CD4-positive, CD25-positive, alpha-beta regulatory T cell (primary cell): Measurements from ENCODE around the gene RALB. TPM values are rescaled to one million over a fixed set of nuclear protein-coding genes. Genes with fewer than 3 reads are reported as not detected.
"Not testable (repeated sequence)": the region's sequence is repeated elsewhere in the genome, so short reads cannot be mapped to it uniquely, and the experiment has no call there.

ENCODE experiments used
- ATAC-seq, 2 donors: fragments of 150-1000 bp; cut with Tn5 transposase; one replicate each; pipeline ENCODE4 v1.10.0; 2021; ENCODE audit warnings: low read depth in 2 of 2, moderate number of reproducible peaks in 2 of 2, moderate library complexity in 1 of 2
- DNase-seq, 3 donors: peaks; one replicate each; pipeline versions ENCODE4 v3.0.0 to v3.0.0-alpha.2; 2012 to 2022; ENCODE audit warnings: mixed read lengths in 1 of 3
- H3K27ac ChIP-seq: one replicate; pipeline ENCODE4 v1.7.0; 2013; ENCODE audit warnings: mild to moderate bottlenecking, low read length; ENCODE audit not compliant: insufficient read depth, poor library complexity, severe bottlenecking
- H3K27me3 ChIP-seq: one replicate; pipeline ENCODE4 v1.7.0; 2013; ENCODE audit warnings: low read length; ENCODE audit not compliant: control insufficient read depth, insufficient read depth
- H3K36me3 ChIP-seq: one replicate; pipeline ENCODE4 v1.7.0; 2013; ENCODE audit warnings: mild to moderate bottlenecking, low read length, moderate library complexity; ENCODE audit not compliant: control insufficient read depth, insufficient read depth
- H3K4me1 ChIP-seq: 2 replicates; pipeline ENCODE4 v1.7.0; 2013; ENCODE audit warnings: mild to moderate bottlenecking, low read length; ENCODE audit not compliant: insufficient read depth, control insufficient read depth, poor library complexity, severe bottlenecking
- H3K4me3 ChIP-seq: one replicate; pipeline ENCODE4 v1.7.0; 2013; ENCODE audit warnings: low read depth, mild to moderate bottlenecking, low read length, moderate library complexity
- H3K9me3 ChIP-seq, 2 experiments: 1 replicate in 1 of 2; 2 replicates in 1 of 2; pipeline ENCODE4 v1.7.0; 2013; ENCODE audit warnings: low read length in 2 of 2, mild to moderate bottlenecking in 1 of 2, moderate library complexity in 1 of 2; ENCODE audit not compliant: control insufficient read depth in 2 of 2
- H3K27ac Mint-ChIP-seq, 3 donors: one replicate each; pipeline ENCODE4 v1.8.0; 2020 to 2022; ENCODE audit warnings: mild to moderate bottlenecking in 3 of 3, mixed read lengths in 3 of 3, moderate library complexity in 2 of 3
- H3K27me3 Mint-ChIP-seq: one replicate; pipeline ENCODE4 v1.8.0; 2022; ENCODE audit warnings: mild to moderate bottlenecking, mixed read lengths
- H3K36me3 Mint-ChIP-seq: one replicate; pipeline ENCODE4 v1.8.0; 2020; ENCODE audit warnings: mixed read lengths
- H3K4me1 Mint-ChIP-seq, 4 donors: one replicate each; pipeline ENCODE4 v1.8.0; 2020 to 2022; ENCODE audit warnings: mixed read lengths in 4 of 4, mild to moderate bottlenecking in 1 of 4
- H3K4me3 Mint-ChIP-seq, 4 donors: one replicate each; pipeline ENCODE4 v1.8.0; 2020 to 2022; ENCODE audit warnings: mild to moderate bottlenecking in 4 of 4, mixed read lengths in 4 of 4, moderate library complexity in 3 of 4
- H3K9me3 Mint-ChIP-seq, 7 donors: one replicate each; pipeline ENCODE4 v1.8.0; 2020 to 2022; ENCODE audit warnings: mixed read lengths in 7 of 7, mild to moderate bottlenecking in 3 of 7, moderate library complexity in 2 of 7
- polyA plus RNA-seq, 4 donors: library from polyadenylated mRNA; unstranded; fragments of 300-500 nt; fragmentation: Illumina TruSeq; gene quantifications; one replicate each; pipeline ENCODE4 v1.2.3, GENCODE V29; 2021
- total RNA-seq: library from RNA; stranded (reverse); gene quantifications from one replicate; pipeline ENCODE4 v1.2.3, GENCODE V29; 2022

RALB gene
- total and polyA plus RNA-seq, 5 donors from 2014 or later: 21.8 to 42.5 (median 28.1) TPM

DNA sequence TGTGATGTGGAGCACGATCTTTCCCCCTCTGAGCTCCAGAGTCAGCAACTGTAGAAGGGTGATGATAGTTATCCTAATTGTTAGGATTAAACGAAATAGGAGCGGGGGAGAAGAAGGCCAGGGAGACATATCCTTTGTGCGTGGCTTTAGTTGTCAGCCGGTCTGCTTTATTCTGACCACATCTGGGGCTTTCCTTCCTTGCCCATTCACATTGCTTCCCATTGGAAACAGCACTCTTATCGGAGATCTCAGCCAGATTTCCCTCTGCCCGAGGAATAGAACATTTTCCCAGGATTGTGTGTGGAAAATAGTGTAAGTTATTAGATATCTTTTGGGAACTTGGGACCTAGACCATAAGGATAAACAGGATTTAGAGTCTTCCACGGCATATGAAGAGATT is 1.5 kb downstream of the RALB start:
- Mint-ChIP-seq H3K9me3 (peaks cover 0 to 2% (median 0%) of the 10 kb centered on the region in 7 donors), H3K36me3 (peaks cover 8% of the 10 kb centered on the region), H3K4me1 (peaks cover 33 to 65% (median 52%) of the 10 kb centered on the region in 4 donors), H3K27me3 (peaks cover 13% of the 10 kb centered on the region), H3K4me3 (peak overlapping the region; percentile 91 to 99 (median 93)), H3K27ac (peak overlapping the region; percentile 7 to 86 (median 14))
- Histone ChIP-seq H3K9me3 (no peaks in the 10 kb centered on the region), H3K4me1 (peaks cover 24% of the 10 kb centered on the region), H3K4me3 (peak overlapping the region; percentile 82), H3K27ac (no peak overlapping the region), H3K36me3 (no peaks in the 10 kb centered on the region), H3K27me3 (no peaks in the 10 kb centered on the region)
- no peak for DNase-seq
- no peak for ATAC-seq

DNA sequence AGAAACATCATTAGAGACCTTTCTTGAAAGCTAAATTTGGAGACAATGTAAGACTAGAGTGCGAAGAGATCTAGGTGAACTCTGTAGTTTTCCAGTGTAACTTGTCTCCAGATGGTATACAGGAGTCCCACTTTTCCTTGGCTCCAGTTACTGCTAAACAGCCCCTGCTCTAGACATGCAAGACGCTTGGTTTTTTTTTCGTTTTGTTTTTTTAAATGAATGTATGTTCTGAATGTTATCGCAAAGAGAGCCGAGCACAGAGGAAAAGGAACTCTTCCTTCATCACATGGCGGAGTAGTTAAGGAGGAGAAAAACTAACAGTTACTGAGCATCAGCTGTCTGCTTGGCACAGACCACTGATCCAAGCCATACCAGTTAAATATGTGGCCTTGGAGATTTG is 2.4 kb downstream of the RALB start:
- H3K9me3 Mint-ChIP-seq: peaks cover 0 to 3% (median 0%) of the 10 kb centered on the region in 7 donors
- H3K9me3 ChIP-seq: peaks cover 0 to 2% of the 10 kb centered on the region in 2 experiments
- H3K27me3 ChIP-seq: no peaks in the 10 kb centered on the region
- peaks cover 24% of the 10 kb centered on the region for H3K4me1 ChIP-seq
- ATAC-seq (no peak), DNase-seq (no peak)
- no peak overlapping the region for H3K4me3 ChIP-seq
- peaks cover 8% of the 10 kb centered on the region for H3K36me3 Mint-ChIP-seq
- peaks cover 7% of the 10 kb centered on the region for H3K27me3 Mint-ChIP-seq
- H3K36me3 ChIP-seq: no peaks in the 10 kb centered on the region
- H3K27ac Mint-ChIP-seq: peak overlapping the region in 2 of 3 donors; percentile 45 to 86
- peaks cover 28 to 64% (median 52%) of the 10 kb centered on the region in 4 donors for H3K4me1 Mint-ChIP-seq
- H3K4me3 Mint-ChIP-seq: peak overlapping the region; percentile 88 to 99 (median 93)
- H3K27ac ChIP-seq: no peak overlapping the region

DNA sequence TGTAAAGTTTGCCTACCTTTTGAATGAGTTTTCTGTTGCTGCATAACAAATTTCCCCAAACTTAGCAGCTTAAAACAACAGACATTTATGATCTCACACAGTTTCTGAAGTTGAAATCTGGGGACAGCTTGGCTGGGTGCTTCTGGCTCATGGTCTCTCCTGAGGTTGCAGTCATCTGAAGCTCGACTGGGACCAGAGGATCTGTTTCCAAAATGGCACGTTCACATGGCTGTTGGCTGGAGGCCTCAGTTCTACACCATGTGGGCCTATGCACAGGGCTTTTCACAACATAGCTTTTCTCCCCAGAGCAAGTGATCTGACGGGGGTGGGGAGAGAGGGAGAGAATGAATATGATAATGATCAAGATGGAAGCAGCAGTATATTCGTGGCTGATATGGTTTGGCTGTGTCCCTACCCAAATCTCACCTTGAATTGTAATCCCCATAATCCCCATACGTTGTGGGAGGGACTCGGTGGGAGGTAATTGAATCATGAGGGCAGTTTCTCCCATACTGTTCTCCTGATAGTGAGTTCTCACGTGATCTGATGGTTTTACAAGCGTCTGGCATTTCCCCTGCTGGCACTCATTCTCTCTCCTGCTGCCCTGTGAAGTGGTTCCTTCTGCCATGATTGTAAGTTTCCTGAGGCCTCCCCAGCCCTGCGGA is 3.5 kb downstream of the RALB start:
- Histone ChIP-seq H3K9me3 (peaks cover 0 to 8% of the 10 kb centered on the region in 2 experiments), H3K36me3 (no peaks in the 10 kb centered on the region), H3K27me3 (no peaks in the 10 kb centered on the region), H3K27ac (no peak overlapping the region), H3K4me1 (peaks cover 24% of the 10 kb centered on the region), H3K4me3 (no peak overlapping the region)
- Mint-ChIP-seq H3K36me3 (peaks cover 8% of the 10 kb centered on the region), H3K27ac (peak overlapping the region in 1 of 3 donors; percentile 85), H3K9me3 (peaks cover 0 to 9% (median 0%) of the 10 kb centered on the region in 7 donors), H3K4me1 (peaks cover 27 to 60% (median 52%) of the 10 kb centered on the region in 4 donors), H3K27me3 (peaks cover 4% of the 10 kb centered on the region), H3K4me3 (peak overlapping the region in 1 of 4 donors; percentile 99)
- DNase-seq: no peak
- ATAC-seq: no peak

DNA sequence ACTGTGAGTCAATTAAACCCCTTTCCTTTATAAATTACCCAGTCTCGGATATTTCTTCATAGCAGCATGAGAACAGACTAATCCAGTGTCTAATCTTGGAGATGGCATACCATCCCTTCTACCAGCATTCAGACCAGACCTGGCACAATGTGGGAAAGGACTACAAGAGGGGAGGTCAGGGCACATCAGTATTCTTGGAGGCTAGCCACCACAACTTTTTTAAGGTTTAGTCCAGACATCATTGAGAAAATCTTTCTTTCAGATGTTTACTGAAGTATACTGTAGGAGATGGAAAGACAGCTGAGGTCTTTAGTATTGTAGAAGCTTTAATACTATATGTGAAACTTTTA is 4.0 kb downstream of the RALB start:
- peaks cover 26% of the 10 kb centered on the region for H3K4me1 ChIP-seq
- no peak overlapping the region for H3K27ac ChIP-seq
- Mint-ChIP-seq H3K36me3 (peaks cover 8% of the 10 kb centered on the region), H3K4me1 (peaks cover 27 to 59% (median 51%) of the 10 kb centered on the region in 4 donors), H3K4me3 (peak overlapping the region in 1 of 4 donors; percentile 99), H3K9me3 (peaks cover 0 to 9% (median 0%) of the 10 kb centered on the region in 7 donors), H3K27me3 (peaks cover 4% of the 10 kb centered on the region), H3K27ac (peak overlapping the region in 1 of 3 donors; percentile 32)
- no peaks in the 10 kb centered on the region for H3K36me3 ChIP-seq
- no peaks in the 10 kb centered on the region for H3K27me3 ChIP-seq
- ATAC-seq (no peak), DNase-seq (no peak)
- no peak overlapping the region for H3K4me3 ChIP-seq
- H3K9me3 ChIP-seq: peaks cover 0 to 8% of the 10 kb centered on the region in 2 experiments

DNA sequence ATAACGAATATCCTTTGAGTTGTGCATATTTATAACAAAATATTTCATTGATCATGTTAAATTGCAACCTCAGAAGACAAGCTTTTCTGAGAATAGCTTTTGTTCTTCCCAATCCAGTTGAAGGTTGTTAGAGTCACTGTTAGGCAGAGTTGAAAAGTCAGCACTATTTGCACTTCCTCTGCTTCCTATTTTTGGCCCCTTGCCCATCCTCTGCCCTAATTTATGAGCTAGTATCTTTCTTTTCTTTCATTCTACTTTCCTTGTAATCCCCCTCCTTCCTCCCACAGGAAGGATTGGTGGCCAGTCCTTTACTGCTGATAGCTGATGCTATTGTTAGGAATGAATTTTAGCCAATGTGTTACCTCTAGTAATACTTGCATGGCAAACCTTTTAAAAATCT is 4.9 kb downstream of the RALB start:
- peaks cover 0 to 9% (median 0%) of the 10 kb centered on the region in 7 donors for H3K9me3 Mint-ChIP-seq
- peak overlapping the region in 2 of 4 donors; percentile 27 for H3K4me3 Mint-ChIP-seq
- H3K4me3 ChIP-seq: no peak overlapping the region
- peaks cover 27% of the 10 kb centered on the region for H3K4me1 ChIP-seq
- no peak overlapping the region for H3K27ac Mint-ChIP-seq
- peaks cover 8% of the 10 kb centered on the region for H3K36me3 Mint-ChIP-seq
- peaks cover 0 to 8% of the 10 kb centered on the region in 2 experiments for H3K9me3 ChIP-seq
- peaks cover 27 to 50% (median 45%) of the 10 kb centered on the region in 4 donors for H3K4me1 Mint-ChIP-seq
- DNase-seq (no peak), ATAC-seq (no peak)
- no peak overlapping the region for H3K27ac ChIP-seq
- no peaks in the 10 kb centered on the region for H3K36me3 ChIP-seq
- peaks cover 4% of the 10 kb centered on the region for H3K27me3 Mint-ChIP-seq
- no peaks in the 10 kb centered on the region for H3K27me3 ChIP-seq

DNA sequence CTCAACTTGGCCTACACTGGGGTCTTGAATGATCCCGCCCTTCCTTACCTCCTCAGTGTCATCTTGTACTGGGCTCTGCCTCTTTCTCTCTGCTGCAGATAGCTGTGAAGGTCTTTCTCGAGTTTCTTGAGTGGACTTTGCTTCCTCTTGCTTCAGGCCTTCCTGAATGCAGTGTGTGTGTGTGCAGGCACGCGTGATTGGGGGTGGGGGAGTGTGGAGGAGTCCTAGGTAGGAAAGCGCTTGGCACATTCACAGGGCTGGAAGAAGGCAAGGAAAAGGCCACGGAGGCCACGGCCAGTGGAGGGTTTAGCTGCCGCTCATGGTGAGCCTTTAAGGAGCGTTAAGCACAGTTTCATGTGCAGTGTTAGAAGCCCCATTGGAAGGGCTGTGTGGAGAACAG is 5.5 kb downstream of the RALB start:
- DNase-seq (no peak), ATAC-seq (no peak)
- peak overlapping the region in 1 of 4 donors; percentile 55 for H3K4me3 Mint-ChIP-seq
- peaks cover 27 to 49% (median 45%) of the 10 kb centered on the region in 4 donors for H3K4me1 Mint-ChIP-seq
- peaks cover 8% of the 10 kb centered on the region for H3K36me3 Mint-ChIP-seq
- Histone ChIP-seq H3K27ac (no peak overlapping the region), H3K4me1 (peaks cover 27% of the 10 kb centered on the region), H3K4me3 (no peak overlapping the region), H3K9me3 (peaks cover 0 to 8% of the 10 kb centered on the region in 2 experiments), H3K27me3 (no peaks in the 10 kb centered on the region), H3K36me3 (no peaks in the 10 kb centered on the region)
- peaks cover 0 to 9% (median 0%) of the 10 kb centered on the region in 7 donors for H3K9me3 Mint-ChIP-seq
- H3K27ac Mint-ChIP-seq: peak overlapping the region in 1 of 3 donors; percentile 14
- peaks cover 4% of the 10 kb centered on the region for H3K27me3 Mint-ChIP-seq

DNA sequence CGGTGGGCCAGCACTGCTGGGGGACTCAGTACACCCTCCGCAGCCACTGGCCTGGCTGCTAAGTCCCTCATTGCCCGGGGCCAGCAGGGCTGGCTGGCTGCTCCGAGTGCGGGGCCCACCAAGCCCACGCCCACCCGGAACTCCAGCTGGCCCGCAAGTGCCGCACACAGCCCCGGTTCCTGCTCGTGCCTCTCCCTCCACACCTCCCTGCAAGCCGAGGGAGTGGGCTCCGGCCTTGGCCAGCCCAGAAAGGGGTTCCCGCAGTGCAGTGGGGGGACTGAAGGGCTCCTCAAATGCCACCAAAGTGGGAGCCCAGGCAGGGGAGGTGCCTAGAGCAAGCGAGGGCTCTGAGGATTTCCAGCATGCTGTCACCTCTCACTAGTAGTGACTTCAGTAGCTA is 7.3 kb downstream of the RALB start:
- ATAC-seq, H3K27me3 Mint-ChIP-seq, H3K36me3 ChIP-seq, H3K27ac ChIP-seq, H3K9me3 Mint-ChIP-seq, H3K27ac Mint-ChIP-seq, DNase-seq, H3K4me3 ChIP-seq, H3K9me3 ChIP-seq, H3K4me3 Mint-ChIP-seq, H3K36me3 Mint-ChIP-seq, H3K27me3 ChIP-seq: not testable (repeated sequence)
- peaks cover 11% of the 10 kb centered on the region for H3K4me1 ChIP-seq
- H3K4me1 Mint-ChIP-seq: peaks cover 26 to 37% (median 36%) of the 10 kb centered on the region in 4 donors

DNA sequence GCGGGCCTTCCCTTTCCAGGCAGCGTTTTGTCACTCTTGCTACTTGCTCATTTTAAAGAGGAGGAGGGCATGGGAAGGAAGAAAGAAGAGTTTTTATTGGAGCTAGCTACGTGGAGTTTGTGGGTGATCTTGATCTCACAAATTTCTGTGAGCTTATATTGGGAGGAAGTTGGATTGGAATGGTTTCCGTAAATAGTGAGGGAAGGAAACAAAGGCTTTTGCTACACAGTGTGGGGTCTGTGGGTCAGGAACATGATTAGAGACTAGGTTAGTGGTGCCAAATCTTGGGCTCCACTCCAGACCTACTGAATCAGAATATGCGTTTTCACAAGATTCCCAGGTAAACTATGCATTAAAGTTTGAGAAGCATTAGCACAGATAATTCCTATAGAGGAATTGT is 8.1 kb downstream of the RALB start:
- H3K27me3 Mint-ChIP-seq: no peaks in the 10 kb centered on the region
- no peaks in the 10 kb centered on the region for H3K27me3 ChIP-seq
- H3K4me3 ChIP-seq: no peak overlapping the region
- H3K4me1 Mint-ChIP-seq: peaks cover 25 to 38% (median 34%) of the 10 kb centered on the region in 4 donors
- H3K27ac ChIP-seq: no peak overlapping the region
- ATAC-seq: no peak
- peaks cover 0 to 9% (median 0%) of the 10 kb centered on the region in 7 donors for H3K9me3 Mint-ChIP-seq
- H3K27ac Mint-ChIP-seq: no peak overlapping the region
- peaks cover 8% of the 10 kb centered on the region for H3K36me3 Mint-ChIP-seq
- peak overlapping the region in 2 of 4 donors; percentile 9 to 22 for H3K4me3 Mint-ChIP-seq
- H3K36me3 ChIP-seq: no peaks in the 10 kb centered on the region
- no peak for DNase-seq
- H3K4me1 ChIP-seq: peaks cover 11% of the 10 kb centered on the region
- H3K9me3 ChIP-seq: peaks cover 0 to 8% of the 10 kb centered on the region in 2 experiments
